ENCODE results near the gene MT1HL1.

MT1HL1 gene

DNA sequence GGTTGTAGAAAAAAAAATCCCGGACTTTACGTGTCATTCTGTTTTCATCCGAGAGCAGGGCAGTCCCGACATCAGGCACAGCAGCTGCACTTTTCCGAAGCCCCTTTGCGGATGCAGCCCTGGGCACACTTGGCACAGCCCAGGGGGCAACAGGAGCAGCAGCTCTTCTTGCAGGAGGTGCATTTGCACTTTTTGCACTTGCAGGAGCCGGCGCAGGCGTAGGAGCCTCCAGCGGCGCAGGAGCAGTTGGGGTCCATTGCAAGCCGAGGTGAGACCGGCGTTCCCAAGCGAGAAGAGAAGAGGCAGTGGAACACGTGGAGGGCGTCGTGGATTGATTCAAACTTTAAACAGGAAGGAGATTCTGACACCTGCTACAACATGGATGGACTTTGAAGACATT, at the start of gene MT1HL1:
TSS of gene MT1HL1 (minus strand) at position 326 of the 400 bp plus-strand sequence. CDS start at position 257, 69 bp downstream.
- in situ Hi-C loops (cut with MboI; ENCODE audit: low sequenced_read_pairs) = no loop called here

DNA sequence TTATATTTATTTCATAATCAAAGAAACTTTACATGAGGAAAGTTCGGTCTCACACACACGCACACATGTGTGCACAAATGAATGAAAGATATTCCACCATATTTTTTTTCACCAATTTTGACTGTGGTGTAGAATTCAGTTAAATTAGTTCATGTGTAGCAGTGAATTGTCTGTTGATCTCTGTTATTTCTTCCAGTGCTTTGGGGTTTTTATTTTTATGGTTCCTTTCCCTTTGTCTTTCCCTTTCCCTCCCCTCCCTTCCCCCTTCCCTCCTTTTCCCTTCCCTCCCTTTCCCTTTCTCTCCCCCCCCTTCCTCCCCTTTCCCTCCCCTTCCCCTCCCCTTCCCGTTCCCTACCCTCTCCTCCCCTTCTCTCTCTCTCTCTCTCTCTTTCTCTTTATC, 46.7 kb upstream of the MT1HL1 start:
- in situ Hi-C loops (cut with MboI; ENCODE audit: low sequenced_read_pairs) = no loop called here

DNA sequence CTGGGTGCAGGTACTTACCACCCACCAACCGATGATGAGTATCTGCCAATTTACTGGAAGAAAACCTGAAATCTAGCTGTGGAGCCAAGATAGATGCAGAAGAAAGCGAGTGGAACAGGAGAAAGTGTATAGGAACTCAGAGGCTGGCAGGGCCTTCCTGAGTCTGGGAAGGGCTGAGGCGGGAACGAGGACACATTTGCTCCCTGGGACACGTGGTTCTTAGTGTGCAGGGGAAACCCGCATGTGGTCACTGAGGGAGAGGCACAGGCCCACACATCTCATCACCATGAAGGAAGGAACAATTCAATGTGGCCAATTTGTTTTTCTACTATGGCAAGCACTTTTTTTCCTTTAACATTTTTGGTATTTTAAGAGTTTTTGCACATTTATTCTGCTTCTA, 45.9 kb upstream of the MT1HL1 start:
- in situ Hi-C loops (cut with MboI; ENCODE audit: low sequenced_read_pairs) = no loop called here

DNA sequence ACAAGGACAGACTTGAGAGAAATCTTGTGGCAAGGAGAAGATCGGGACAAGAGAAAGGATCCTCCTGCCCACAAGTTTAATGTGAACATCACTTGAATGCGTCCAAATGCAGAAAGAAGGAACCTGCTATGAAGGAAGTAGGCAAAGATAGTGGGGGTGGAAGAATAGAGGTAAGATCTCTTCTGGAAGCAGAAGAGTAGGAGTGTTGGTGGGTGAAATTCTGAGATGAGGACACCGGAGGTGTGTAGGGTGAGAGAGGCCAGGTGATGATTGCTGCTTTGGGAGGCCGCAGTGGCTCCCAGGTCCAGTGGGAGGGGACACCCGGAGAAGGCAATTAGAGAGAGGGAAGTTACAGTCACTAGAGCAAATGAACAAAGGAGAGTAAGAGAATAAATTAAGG, 44.6 kb upstream of the MT1HL1 start:
- in situ Hi-C loops (cut with MboI; ENCODE audit: low sequenced_read_pairs) = no loop called here

DNA sequence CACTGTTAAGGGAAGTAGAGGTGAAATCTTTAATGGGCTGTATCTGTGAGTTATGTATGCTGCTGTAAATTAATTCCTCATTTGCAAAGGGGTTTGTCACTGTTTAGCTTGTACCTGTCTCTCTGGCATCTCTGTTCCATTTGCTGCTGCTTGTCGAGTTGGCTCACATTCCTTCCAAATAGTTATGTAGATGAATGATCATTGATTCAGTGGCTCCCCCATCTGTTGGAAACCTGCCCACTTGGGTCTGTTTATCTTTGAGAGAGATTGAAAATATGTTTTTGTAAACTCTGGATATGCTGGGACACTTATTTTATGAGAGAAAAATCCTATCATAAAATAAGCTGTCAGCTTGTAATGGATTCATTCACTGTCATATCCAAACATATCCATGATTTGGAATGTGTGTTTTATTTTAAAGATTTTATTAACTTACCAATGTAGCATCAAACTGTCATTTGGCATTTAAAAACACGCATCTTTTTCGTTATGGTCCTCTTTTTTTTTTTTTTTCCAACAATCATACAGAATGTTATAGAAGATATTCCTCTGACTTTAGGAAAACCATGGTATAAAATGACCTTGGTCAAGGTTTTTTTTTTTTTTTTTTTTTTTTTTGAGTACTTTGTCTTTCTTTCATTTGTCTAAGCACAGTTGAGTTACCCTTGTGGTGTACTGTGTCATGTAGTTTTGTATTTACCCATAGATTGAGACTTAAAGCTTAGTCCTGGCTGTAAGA, 41.2 kb upstream of the MT1HL1 start:
- in situ Hi-C loops (cut with MboI; ENCODE audit: low sequenced_read_pairs) = no loop called here

DNA sequence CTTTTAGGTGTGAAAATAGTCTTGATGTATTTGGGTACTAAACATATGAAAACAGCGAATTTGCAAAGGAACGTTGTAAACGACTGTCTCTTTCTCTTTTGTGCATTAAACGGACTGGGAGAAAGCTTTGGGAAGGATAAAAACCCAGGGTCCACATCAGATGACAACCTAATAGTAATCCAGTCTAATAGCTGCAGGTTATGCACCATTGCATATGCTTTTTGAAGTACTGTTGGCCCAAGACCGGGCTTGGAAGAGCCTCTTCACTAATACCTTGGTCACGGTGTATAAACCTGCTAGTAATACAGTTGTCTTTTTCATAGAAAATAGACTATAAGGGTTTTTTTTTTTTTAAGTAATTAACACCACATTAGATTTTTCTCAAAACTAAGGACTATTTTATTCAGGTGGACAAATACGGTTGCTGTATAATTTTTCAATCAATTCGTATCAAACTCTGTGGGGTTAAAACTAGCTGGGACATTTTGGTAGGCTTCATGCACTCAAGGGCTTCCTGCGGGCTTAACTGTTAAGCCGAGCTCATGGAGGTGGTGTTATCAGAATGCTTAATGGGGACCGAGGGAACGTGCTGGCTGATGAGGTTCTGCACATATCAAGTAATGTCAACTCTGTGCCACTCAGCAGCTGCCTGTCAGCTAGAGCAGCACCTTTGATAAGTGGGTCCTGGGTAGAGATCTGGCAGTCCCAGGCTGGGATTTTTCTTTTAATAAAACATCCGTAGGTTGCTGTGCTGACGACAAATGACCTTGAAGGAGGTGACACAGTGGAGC, 39.8 kb upstream of the MT1HL1 start:
- in situ Hi-C loops (cut with MboI; ENCODE audit: low sequenced_read_pairs) = no loop called here

DNA sequence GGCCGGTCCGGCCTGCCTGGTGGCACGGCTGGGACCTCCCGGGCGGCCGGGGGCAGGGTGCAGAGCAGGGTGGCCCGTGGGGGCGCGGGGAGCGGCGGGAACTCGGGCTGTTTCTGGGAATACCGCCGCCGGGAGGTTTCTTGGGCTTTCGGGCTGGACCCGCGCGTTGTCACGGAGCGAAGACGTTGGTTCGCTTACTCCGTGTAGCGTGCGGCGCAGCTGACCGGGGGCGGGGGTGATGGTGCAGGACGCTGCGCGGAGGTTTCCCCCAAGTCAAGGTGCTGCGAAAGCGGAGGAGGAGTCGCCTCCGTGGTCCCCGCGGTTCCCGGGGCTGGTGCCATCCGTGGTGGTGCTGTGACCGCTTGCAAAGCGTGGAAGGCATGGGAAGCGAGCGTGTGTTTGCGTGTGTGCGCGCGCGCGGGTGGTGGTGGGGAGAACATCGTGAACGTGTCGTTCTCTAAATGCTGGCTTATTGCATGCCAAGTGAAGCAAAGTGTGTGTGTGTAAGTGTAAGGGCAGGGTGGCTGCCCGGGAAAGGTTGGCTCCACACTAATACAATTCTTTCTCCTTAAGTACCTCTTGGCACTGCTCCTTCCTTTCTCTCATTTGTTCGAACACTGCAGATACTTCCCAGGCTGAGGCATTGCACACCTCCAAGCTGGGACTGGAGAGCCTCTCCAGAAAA, 38.8 kb upstream of the MT1HL1 start:
- in situ Hi-C loops (cut with MboI; ENCODE audit: low sequenced_read_pairs) = no loop called here

DNA sequence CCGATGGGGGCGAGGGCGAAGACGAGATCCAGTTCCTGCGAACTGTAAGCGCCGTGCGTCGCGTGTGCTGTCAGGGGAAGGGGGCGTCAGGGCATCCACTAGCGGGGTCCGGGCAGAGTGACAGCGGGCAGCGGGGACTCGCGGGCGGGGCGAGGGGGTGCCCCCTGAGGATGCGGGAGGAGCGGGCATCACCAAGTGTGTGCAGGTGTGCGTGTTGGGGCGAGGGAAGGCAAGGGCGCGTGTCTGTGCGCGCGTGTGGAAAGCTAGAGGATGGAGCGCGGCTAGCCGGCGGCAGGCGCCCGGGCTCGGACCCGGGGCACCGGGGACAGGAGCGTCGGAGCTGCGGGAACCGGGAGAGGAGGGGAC, 38.3 kb upstream of the MT1HL1 start:
- in situ Hi-C loops (cut with MboI; ENCODE audit: low sequenced_read_pairs) = no loop called here

DNA sequence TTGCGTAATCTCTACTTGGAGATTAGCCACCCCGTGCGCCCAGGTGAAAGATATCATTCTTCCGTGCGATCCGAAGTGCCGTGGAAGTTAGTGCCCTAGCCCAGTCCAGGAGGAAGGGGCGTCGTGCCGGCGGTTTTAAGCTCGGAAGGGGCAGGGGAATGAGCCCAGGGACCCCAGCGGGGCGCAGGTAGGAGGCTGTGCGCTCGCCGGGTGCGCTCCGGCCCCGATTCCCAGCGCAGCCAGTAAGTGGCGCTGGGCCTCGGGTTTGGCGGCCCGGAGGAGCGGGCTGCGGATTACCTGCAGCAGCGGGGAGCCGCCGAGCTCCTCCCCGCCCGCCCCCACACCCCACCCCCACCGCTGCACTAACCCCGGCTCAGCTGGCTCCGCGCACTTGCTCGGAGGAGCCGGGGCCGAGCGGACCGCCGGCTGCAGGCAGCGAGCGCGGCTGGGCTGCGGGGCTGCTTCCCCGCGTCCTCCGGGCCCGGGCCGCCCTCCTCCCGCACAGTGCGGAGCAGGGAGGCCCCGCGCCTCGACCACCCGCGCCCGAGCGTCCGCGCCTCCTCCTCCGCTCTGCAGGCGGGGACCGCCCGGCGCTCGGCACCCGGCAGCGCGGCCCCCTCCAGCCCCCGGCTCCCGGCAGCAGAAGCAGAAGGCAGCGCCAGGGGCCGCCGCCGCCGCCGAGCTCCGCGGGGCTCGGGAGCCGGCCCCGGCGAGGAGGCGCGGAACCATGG, 37.7 kb upstream of the MT1HL1 start, which contains the start of gene RYR2:
TSS of gene RYR2 (plus strand) at position 390 of the 731 bp plus-strand sequence. CDS start at position 728, 338 bp downstream.
- in situ Hi-C loops (cut with MboI; ENCODE audit: low sequenced_read_pairs) = no loop called here

DNA sequence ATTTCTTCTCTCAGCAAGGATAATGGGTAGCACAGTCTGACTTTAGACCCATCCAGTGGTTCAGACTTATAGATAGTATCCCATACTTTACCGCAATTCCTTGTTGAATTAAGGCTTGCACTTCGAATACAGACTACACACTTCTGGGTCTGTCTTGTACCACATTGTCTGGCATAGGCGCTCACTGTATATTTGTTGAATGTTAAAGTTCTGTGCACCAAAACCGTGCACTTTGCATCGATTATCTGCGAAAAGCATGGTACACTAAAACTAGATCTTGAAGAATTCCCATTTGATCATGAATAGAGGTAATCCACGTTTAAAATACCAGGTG, 37.2 kb upstream of the MT1HL1 start:
- in situ Hi-C loops (cut with MboI; ENCODE audit: low sequenced_read_pairs) = no loop called here

DNA sequence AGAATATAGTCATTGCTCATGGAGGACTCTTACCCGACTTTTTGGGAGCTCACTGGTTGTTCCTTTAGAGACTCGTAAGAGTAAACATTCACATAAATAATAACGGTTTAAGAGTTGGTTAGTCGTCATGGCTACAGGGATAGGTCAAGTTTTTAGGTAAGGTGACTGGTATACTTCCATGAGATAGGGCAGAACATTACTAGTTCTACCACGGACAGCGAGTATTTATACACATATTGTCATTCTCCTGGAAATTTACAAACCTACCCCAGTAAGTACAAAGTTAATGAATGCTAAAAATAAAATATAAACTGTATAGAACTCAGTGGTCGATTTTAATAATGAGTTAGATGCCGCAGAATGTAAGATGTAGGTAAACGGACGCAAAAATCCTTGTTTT, 36.6 kb upstream of the MT1HL1 start:
- in situ Hi-C loops (cut with MboI; ENCODE audit: low sequenced_read_pairs) = no loop called here

DNA sequence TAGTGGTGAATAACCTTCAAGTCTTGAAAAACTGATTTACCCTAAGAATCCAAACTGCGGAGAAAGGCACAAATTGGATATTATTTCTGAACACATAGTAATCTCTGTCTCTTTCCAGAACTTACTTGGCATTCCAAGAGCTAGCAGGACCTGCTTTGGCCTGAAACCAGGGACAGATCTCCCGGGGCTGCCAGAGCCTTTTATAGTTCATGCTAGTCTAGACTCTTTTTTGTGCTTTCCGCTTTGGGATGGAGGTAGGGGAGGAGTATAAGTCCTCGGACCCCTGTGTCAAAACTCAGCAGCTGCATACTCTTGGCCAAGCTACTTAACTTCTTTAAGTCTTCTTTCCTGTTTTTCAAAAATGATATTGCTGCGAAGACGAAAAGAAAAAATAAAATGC, 34.0 kb upstream of the MT1HL1 start:
- in situ Hi-C loops (cut with MboI; ENCODE audit: low sequenced_read_pairs) = no loop called here

DNA sequence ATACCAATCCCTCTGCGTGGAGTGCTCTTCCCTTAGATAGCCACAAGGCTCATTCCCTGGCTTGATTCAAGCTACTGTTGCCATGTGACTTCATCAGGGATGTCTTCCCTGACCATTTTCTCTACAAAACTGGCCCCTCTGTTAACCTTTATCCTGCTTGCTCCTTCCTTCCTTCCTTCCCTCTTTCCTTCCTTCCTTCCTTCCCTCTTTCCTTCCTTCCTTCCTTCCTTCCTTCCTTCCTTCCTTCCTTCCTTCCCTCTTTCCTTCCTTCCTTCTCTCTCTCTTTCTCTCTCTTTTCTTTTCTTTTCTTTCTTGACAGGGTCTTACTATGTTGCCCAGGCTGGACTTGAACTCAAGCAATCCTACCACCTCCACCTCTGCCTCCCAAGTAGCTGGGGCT, 31.5 kb upstream of the MT1HL1 start:
- in situ Hi-C loops (cut with MboI; ENCODE audit: low sequenced_read_pairs) = no loop called here

DNA sequence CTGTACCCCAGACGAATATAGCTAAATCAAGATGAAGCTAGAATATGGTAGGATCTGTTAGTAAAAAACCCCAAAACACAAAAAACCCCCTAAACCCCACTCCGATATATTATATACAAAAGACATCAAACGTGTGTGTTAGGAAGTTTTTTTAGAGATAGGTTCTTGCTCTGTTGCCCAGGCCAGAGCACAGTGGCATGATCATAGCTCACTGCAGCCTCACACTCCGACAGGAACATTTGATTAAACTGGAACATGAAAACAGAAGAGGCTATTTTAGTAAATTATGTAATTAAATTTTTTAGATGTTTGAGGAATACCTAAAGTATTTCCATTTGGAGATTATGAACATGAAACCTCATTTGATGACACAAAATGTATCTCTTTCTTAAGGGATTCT, 29.6 kb upstream of the MT1HL1 start:
- in situ Hi-C loops (cut with MboI; ENCODE audit: low sequenced_read_pairs) = no loop called here

DNA sequence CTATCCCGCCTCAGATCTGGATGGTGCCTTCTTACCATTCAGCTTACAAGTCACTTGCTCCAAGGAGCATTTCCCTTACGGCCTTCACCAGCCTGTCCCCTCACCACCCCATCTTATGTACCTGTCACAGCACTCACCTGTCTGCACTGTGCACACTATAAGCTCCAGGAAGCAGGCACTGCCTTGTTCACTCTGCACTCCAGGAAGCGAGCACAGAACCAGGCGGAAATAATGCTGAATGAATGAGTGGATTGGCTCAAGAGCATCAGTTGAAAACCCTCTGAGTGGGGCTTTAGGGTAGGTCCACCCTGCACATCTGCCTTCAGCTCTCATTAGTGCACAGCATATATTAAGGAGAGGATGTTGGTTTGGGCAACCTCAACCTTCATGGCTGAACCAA, 28.8 kb upstream of the MT1HL1 start:
- in situ Hi-C loops (cut with MboI; ENCODE audit: low sequenced_read_pairs) = no loop called here

DNA sequence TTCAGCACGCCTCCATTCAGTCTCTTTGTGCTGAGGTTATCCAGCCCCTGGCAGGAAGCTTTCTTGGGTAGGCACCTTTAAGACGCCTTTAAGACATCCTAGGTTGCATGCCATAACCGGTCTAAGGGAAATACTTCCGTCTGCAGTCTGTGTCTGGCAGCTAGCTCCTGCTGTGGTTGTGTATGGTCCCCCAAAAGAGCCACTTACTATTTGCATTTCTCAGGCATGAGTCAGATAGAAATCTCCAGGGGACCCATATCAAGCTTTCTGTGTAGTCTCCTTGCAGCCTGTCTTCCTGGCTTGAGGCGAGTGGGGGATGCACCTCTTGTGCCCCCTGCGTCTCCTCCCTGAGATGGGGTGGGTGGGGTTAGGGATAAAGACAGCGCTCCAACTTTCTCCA, 27.8 kb upstream of the MT1HL1 start:
- in situ Hi-C loops (cut with MboI; ENCODE audit: low sequenced_read_pairs) = no loop called here

DNA sequence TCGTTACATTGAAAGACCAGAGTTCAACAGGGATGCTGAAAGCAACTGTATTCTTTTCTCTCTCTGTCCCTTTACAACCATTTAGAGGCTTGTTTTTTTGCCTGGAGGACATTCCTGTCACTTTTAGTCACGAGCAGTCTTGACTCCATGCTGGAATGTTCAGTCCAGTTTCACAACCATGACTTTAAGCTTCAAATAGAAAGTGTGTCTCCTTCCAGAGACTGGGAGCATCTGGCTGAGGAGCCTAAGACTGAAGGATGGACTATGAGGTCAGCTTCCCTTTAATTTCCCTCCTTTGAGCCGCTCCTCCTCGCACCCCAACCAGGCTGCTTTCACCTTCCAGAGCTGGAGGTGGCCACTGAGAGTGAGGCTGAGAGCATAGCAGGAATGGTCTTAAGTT, 27.2 kb upstream of the MT1HL1 start:
- in situ Hi-C loops (cut with MboI; ENCODE audit: low sequenced_read_pairs) = no loop called here

DNA sequence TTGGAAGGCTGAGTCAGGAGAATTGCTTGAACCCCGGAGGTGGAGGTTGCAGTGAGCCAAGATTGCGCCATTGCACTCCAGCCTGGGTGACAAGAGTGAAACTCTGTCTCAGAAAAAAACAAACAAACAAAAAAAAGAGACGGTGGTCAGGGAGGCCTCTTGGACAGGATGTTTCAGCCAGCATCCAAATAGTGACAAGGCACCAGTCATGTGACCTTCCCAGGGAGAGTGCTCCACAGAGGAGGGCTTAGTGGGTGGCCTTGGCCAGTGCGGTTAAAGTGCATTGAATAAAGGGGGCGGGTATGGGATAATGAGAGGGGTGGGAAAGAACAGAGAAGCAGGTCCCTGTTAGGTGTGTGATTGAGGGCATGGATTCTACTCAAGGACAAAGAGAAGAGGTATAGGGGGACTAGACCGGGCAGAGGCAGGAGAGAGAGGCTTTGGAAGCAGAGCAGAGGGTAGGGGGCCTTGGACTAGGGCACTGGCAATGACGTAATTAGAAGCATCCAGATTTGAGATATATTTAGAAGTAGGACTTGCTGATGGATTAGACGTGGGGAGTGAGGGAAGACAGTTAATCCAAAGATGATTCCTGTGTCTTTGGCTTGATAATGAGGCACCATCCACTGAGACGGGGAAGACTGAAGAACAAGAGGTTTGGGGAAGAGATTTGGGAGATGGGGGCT, 25.8 kb upstream of the MT1HL1 start:
- in situ Hi-C loops (cut with MboI; ENCODE audit: low sequenced_read_pairs) = no loop called here

DNA sequence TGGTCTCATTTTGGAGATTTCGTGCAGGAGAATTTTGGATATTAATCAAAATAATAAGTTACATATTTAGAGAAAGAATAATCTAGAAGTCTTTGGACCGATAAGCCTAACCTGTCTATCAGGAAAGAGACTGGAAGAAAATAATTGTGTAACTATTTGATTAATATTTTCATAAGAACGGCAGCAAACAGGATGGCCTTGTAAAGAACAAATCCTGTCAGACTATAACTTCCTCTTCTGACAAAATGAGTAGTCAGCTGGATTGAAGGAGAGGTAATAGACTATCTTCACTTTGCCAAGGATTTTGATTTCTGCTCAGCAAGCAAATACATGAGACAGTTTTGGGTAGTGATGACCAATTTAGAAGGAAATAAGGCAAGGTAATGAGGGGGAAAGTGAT, 25.0 kb upstream of the MT1HL1 start:
- in situ Hi-C loops (cut with MboI; ENCODE audit: low sequenced_read_pairs) = no loop called here

DNA sequence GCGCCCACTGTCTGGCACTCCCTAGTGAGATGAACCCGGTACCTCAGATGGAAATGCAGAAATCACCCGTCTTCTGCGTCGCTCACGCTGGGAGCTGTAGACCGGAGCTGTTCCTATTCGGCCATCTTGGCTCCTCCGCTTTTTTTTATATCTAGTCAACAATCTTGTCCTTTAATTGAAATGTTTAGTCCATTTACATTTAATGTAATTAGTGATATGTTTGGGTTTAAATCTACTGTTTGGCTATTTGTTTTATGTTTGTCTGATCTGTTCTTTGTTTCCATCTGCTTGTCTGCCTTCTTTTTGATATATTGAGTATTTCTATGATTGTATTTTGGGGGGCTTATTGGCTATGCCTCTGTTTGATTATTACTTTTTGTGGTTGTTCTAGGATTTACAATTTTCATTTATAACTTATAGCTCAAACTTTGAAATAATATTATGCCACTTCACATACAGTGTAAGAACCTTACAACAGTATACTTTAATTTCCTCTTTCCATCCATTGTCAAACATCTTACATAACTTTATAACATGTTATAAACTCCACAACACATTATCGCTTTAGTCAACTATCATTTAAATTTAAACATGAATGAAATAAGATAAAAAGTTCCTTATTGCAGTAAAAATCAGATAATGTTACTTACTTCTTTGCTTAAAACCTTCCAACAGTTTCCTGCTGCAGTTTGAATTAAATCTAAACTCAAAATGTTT, 21.3 kb upstream of the MT1HL1 start:
- in situ Hi-C loops (cut with MboI; ENCODE audit: low sequenced_read_pairs) = no loop called here
